Pancreas (tissue), 10 donors: ENCODE data around the gene SH2D1A. TPM values are rescaled to one million over a fixed set of nuclear protein-coding genes. Genes with fewer than 3 reads are reported as not detected.

ENCODE experiments used
- ATAC-seq, 4 donors: fragments of 200-7000 bp; cut with Tn5 transposase; one replicate each; pipeline versions ENCODE4 v1.8.0 to v1.9.1; 2020; ENCODE audit warnings: mild to moderate bottlenecking in 4 of 4, moderate library complexity in 4 of 4
- DNase-seq, 6 donors: peaks; one replicate each; pipeline ENCODE4 v3.0.0-alpha.2; 2020
- FAIRE-seq: peaks from 2 replicates; lab custom pipeline; 2012; peaks lifted over from hg19 to GRCh38; lab: Jason Lieb, UNC
- H3K27ac ChIP-seq, 4 donors: fragments of 200-600 bp; sonication (generic); 1 replicate in 3 of 4; 2 replicates in 1 of 4; pipeline versions ENCODE4 v1.5.0 to v1.8.0; 2020
- H3K27me3 ChIP-seq, 4 donors: fragments of 200-600 bp; one replicate each; pipeline ENCODE4 v1.8.0; 2021
- H3K36me3 ChIP-seq, 3 donors: fragments of 200-600 bp; sonication (generic) in 1 of 3; one replicate each; pipeline versions ENCODE4 v1.5.0 to v1.8.0; 2020 to 2021
- H3K4me1 ChIP-seq, 3 donors: fragments of 200-600 bp; one replicate each; pipeline ENCODE4 v1.8.0; 2021
- H3K4me3 ChIP-seq, 4 donors: fragments of 200-600 bp; sonication (generic) in 2 of 4; one replicate each; pipeline versions ENCODE4 v1.5.0 to v1.8.0; 2020 to 2021
- H3K9me3 ChIP-seq, 4 donors: fragments of 200-600 bp; one replicate each; pipeline ENCODE4 v1.8.0; 2021
- WGBS, 2 donors: extraction: QIAGEN DNeasy Blood & Tissue Kit; methylation state at CpG; one replicate each; pipeline ENCODE4 v1.1.7; 2013; 5-methylcytosine and 5-hydroxymethylcytosine counted together
- intact Hi-C, 3 donors: fragments of 100-400 bp; cut with DNase I; formaldehyde crosslinking; loops; one replicate each; pipeline versions ENCODE4 v1.11.1 to v1.14.2; 2022
- polyA plus RNA-seq, 2 donors: library from polyadenylated mRNA; stranded (reverse); fragments of 200-250 nt; gene quantifications; one replicate each; pipeline ENCODE4 v1.2.3, GENCODE V29; 2013
- total RNA-seq, 6 donors: library from RNA; stranded (reverse); fragmentation: NEBNext Ultra II Directional in 4 of 6; extraction: Animal tissue kit (Norgen Biotek cat#: 25700) in 4 of 6; gene quantifications; one replicate each; pipeline versions ENCODE4 v1.2.1 to v1.2.4, GENCODE V29; 2021 to 2023
- TF ChIP-seq, protein P1 (sequence below), 4 donors: fragments of 200-600 bp; sonication (generic) in 3 of 4; IDR thresholded peaks; one replicate each; pipeline versions ENCODE4 v1.5.0 to v1.8.0; 2021; ENCODE audit warnings: antibody characterized with exemption in 4 of 4
- donor health status: healthy with polysubstance abuse.
- donor health status: DM: no; HTN: no; CAD: no; lungs with moderate emphysema.
- donor health status: DM: no; HTN: no; CAD: no.
- donor health status: control.
- donor health status: control.
- donor health status: Bipolar disorder and iron deficiency.
- donor health status: DM: yes; HTN: yes; CAD: no.
- donor health status: DM: no; HTN: no; CAD: no.
- donor health status: DM: no; HTN: no; CAD: no.
- donor health status: DM: yes; HTN: yes; CAD: no.

SH2D1A gene
- total and polyA plus RNA-seq, 8 donors, result 0.08 to 0.23 (median 0.15) TPM; not detected in 2

DNA sequence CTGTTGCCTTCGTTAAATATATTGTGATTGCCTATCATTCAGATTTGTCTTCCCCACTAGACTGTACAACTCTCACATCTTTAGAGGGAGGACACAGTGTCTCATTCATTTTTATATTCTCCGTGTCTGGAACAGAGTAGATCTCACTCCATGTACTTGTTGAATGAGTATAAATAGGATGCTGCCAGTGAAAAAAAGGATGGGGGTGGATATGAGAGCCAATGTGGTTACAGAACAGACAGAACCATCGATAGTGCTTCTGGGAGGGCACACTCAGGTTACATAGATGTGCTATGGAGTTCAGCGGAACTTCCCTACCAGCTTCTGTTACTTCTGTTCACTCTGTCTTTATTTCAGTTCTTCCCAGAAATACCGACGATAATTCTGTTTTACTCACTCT, 66.9 kb downstream of the SH2D1A start:
- FAIRE-seq (no peak), ATAC-seq (no peak), DNase-seq (no peak)
- 71 to 81% methylated on average over 6 of the region's 6 CpGs for WGBS, 2 donors
- H3K9me3 ChIP-seq, result no peaks in the 10 kb centered on the region
- H3K36me3 ChIP-seq, result no peaks in the 10 kb centered on the region
- TF ChIP-seq, protein P1, sequence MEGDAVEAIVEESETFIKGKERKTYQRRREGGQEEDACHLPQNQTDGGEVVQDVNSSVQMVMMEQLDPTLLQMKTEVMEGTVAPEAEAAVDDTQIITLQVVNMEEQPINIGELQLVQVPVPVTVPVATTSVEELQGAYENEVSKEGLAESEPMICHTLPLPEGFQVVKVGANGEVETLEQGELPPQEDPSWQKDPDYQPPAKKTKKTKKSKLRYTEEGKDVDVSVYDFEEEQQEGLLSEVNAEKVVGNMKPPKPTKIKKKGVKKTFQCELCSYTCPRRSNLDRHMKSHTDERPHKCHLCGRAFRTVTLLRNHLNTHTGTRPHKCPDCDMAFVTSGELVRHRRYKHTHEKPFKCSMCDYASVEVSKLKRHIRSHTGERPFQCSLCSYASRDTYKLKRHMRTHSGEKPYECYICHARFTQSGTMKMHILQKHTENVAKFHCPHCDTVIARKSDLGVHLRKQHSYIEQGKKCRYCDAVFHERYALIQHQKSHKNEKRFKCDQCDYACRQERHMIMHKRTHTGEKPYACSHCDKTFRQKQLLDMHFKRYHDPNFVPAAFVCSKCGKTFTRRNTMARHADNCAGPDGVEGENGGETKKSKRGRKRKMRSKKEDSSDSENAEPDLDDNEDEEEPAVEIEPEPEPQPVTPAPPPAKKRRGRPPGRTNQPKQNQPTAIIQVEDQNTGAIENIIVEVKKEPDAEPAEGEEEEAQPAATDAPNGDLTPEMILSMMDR (IDR thresholded peaks at IDR 0.05), result no peak
- intact Hi-C loops, result no loop called here
- no peaks in the 10 kb centered on the region for H3K27me3 ChIP-seq
- H3K4me3 ChIP-seq, result no peak overlapping the region
- H3K27ac ChIP-seq, result no peak overlapping the region
- no peaks in the 10 kb centered on the region for H3K4me1 ChIP-seq

DNA sequence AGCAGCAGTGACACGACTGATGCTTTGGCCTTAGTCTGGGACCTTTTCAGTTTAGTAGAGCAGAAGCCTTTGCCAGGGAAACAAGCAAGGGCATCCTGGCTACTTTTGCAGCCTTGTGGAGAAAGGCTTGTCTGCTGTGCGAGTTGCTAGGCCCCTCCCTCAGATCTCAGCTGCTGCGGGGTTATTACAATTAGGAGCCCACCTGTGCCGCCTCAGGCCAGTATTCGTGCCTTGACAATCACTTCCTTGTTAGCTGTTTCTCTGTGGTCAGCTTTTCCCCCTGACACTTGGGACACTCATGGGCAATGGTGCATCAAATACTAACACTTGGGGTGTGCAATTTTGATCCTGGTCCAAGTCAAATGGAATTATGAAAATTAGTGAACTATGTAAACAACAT, 67.9 kb downstream of the SH2D1A start:
- no peaks in the 10 kb centered on the region for H3K27me3 ChIP-seq
- intact Hi-C loops, result no loop called here
- H3K9me3 ChIP-seq, result no peaks in the 10 kb centered on the region
- H3K4me1 ChIP-seq, result no peaks in the 10 kb centered on the region
- TF ChIP-seq, protein P1 (IDR thresholded peaks at IDR 0.05), result no peak
- H3K4me3 ChIP-seq, result no peak overlapping the region
- no peaks in the 10 kb centered on the region for H3K36me3 ChIP-seq
- H3K27ac ChIP-seq, result no peak overlapping the region
- no peak for FAIRE-seq
- 43 to 66% methylated on average over 5 of the region's 5 CpGs for WGBS, 2 donors
- DNase-seq, result no peak
- no peak for ATAC-seq

GRCh38 chrX:124415115-124415800, 68.9 kb downstream of the SH2D1A start:
- ATAC-seq, result no peak
- 59 to 68% methylated on average over 5 of the region's 5 CpGs for WGBS, 2 donors
- H3K36me3 ChIP-seq, result no peaks in the 10 kb centered on the region
- no peaks in the 10 kb centered on the region for H3K9me3 ChIP-seq
- H3K27me3 ChIP-seq, result no peaks in the 10 kb centered on the region
- TF ChIP-seq, protein P1 (IDR thresholded peaks at IDR 0.05), result no peak
- H3K4me1 ChIP-seq, result no peaks in the 10 kb centered on the region
- intact Hi-C loops, result no loop called here
- no peak for FAIRE-seq
- no peak overlapping the region for H3K27ac ChIP-seq
- no peak overlapping the region for H3K4me3 ChIP-seq
- DNase-seq, result no peak

DNA sequence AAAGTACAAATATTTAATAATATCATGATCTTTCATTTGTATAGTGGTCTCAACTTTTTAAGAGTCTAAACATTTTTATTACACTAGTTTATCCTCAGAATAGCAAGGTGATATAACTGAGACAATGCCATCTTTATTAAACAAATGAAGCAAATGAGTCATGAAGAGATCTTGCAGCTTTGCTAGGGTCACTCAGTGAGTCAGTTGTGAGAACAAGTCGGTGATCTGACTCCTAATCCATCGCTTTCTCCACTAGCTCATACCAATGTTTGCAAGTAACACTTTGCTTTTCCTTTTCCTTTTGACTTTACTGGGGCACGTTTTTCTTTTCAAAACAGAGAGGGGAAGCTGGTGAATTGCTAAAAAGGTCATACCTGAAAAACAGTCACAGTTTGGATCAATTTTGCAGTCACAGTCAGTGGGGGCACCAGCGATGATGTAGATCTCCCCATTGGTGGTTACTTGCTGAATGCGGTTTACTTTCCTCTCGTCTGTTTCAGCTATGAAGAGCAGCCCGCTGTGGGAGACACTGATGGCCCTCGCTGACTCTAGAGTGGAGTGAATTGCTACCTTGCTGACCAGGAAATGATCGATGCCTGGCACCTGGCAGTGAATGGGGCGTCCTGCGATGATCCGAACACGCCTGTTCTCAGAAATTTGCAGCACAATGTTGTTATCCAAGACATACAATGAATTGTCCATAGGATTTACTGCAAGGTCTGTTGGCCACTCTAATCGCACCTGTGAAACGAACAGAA, 75.7 kb downstream of the SH2D1A start:
- no peak for DNase-seq
- TF ChIP-seq, protein P1 (IDR thresholded peaks at IDR 0.05), result no peak
- H3K36me3 ChIP-seq, result no peaks in the 10 kb centered on the region
- WGBS, 2 donors, result 68 to 76% methylated on average over 15 of the region's 15 CpGs
- no peak overlapping the region for H3K27ac ChIP-seq
- intact Hi-C loops, result no loop called here
- H3K4me1 ChIP-seq, result no peaks in the 10 kb centered on the region
- ATAC-seq, result no peak
- H3K27me3 ChIP-seq, result no peaks in the 10 kb centered on the region
- H3K9me3 ChIP-seq, result no peaks in the 10 kb centered on the region
- FAIRE-seq, result no peak
- H3K4me3 ChIP-seq, result no peak overlapping the region

Other genes with a start within 250 kb of the SH2D1A start
- not detected for gene TEX13D, start 13.9 kb upstream of the SH2D1A start, total RNA-seq
- under 1 TPM in 1 of 2 donors, not detected in 1; 0.02 TPM for gene TEX13D, start 13.9 kb upstream of the SH2D1A start, polyA plus RNA-seq